ENCODE results near the gene KCNJ5.

DNA sequence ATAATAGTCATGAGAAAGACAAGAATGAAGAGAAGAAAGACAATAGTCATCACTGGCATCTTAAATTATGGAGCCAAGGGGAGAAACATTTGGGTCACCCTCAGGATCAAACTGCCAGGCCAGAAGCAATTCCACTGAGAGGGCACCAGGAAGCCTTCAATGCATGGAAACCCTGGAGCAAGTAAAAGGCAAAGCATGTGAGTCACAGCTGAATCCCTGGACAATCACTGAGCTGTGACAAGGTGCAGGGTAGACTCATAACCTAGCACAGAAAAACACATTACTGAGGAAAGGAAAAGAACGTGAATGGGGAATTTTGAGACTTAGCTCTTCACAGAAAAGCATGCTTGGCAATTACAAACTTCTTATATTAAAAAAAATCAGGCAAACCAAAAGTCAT lies 25.7 kb upstream of the KCNJ5 start:
- TF ChIP-seq POLR2A (IDR thresholded peaks at IDR 0.05; ENCODE audit: low read length), result no peak
- TF ChIP-seq GATA1 (IDR thresholded peaks at IDR 0.05; ENCODE audit: low read depth, low read length), result no peak
